ENCODE data around the gene CPNE8.

DNA sequence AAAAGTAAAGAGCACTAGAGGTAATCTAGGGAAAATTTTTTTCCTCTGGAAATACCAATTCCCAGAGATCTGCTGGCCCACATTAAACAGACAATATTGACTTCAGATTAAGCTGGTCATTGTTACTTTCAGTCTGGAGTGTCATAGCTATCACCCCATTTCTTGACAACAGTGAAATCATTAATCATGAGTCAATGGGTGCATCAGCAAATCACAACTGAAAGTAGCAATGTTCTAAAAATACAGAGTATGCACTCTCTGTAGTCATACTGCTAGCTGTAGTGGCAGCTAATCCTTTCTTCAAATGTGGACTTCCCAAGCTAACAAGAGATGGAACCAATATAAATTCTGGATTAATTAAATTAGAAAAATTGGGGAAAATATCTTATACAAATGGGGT, 129.9 kb downstream of the CPNE8 start:
- TF ChIP-seq, protein P1, sequence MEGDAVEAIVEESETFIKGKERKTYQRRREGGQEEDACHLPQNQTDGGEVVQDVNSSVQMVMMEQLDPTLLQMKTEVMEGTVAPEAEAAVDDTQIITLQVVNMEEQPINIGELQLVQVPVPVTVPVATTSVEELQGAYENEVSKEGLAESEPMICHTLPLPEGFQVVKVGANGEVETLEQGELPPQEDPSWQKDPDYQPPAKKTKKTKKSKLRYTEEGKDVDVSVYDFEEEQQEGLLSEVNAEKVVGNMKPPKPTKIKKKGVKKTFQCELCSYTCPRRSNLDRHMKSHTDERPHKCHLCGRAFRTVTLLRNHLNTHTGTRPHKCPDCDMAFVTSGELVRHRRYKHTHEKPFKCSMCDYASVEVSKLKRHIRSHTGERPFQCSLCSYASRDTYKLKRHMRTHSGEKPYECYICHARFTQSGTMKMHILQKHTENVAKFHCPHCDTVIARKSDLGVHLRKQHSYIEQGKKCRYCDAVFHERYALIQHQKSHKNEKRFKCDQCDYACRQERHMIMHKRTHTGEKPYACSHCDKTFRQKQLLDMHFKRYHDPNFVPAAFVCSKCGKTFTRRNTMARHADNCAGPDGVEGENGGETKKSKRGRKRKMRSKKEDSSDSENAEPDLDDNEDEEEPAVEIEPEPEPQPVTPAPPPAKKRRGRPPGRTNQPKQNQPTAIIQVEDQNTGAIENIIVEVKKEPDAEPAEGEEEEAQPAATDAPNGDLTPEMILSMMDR (IDR thresholded peaks at IDR 0.05), result no peak
- TF ChIP-seq POLR2A (IDR thresholded peaks at IDR 0.05), result no peak

Data from stomach (tissue), 4 donors.